G401.6 (cell line): ENCODE data around the gene ZNF512.

Source experiments
- FAIRE-seq: peaks from 2 replicates; lab custom pipeline; 2012; peaks lifted over from hg19 to GRCh38; lab: Jason Lieb, UNC

ZNF512 gene

DNA sequence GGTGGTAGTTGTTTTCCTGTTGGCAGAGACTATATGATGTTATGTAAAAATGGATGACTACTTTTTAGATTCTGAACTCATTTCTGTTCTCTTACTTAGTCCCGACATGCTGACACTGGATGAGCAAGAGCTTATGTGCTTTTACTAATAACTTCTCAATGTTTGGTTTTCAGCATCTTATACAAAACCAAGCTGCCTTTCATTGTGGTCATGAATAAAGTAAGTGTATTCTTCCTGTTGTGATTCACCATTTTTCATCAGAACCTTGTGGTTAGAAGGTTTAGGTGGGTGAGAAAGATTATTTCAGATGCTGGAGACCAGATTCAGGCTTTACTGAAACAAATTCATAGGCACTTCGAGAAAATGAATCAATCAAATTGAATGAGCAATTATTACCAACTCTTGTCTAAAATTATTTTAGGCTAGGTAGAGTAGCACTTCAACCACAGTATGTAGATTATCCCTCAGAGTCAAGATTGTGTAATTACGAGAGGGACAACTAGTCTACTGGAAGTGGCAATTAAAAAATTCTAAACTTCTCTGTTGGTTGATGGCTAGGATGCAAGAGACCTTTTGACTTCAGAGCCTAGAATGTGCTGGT is 55.3 kb downstream of the ZNF512 start:
- no peak for FAIRE-seq

DNA sequence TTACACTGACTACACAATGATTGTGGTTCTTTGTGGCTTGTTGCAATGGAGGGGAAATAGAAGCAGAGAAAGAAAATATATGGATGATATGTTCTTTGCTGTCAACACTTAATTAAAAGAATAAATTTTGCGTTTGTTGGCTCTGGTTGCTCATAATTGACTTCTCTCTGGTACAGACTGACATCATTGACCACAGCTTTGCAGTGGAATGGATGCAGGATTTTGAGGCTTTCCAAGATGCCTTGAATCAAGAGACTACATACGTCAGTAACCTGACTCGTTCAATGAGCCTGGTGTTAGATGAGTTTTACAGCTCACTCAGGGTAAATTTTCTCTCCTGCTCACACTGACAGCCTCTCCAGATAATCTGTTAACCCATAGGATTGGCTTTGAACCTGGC is 55.9 kb downstream of the ZNF512 start:
- FAIRE-seq = no peak

DNA sequence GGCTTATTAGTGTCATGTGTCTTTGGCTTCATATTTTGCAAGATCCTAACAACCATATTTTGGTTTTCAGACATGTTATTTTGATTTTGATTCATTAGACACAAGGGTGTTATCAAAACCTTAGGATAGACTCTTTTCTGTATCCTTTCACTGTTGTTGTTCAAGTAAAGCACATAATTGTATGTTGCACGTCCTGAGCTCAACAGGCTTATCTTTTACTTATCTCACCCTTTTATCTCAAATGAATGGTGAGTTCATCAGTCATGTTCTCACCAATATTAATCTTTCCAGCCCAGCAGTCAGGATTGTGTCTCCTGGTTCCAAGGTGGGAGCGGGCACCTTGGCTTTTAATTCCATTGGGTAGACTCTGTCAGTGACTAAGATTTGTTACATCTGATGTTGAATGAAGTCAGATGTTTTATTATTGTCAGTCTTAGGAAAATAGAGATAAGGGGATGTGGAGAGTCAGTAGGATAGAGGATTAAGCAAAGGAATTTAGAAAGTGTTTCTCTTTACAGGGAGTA is 57.9 kb downstream of the ZNF512 start:
- FAIRE-seq = no peak

DNA sequence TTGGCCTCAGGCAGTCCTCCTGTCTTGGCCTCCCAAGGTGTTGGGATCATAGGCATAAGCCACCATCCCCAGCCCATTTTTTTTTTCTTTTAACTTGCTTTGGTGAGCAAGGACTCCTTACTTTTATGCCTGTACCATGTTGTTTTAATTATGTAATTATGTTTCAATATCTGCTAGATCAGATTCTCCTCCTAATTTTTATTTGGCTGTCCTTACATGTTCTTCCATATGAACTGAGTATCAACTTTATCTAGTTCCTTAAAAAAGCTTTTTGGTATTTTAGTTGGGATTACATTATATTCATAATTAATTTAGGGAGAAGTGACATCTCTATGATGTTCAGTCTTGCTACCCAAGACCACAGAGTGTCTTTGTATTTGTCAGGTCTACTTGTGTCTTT is 62.4 kb downstream of the ZNF512 start:
- FAIRE-seq = no peak

DNA sequence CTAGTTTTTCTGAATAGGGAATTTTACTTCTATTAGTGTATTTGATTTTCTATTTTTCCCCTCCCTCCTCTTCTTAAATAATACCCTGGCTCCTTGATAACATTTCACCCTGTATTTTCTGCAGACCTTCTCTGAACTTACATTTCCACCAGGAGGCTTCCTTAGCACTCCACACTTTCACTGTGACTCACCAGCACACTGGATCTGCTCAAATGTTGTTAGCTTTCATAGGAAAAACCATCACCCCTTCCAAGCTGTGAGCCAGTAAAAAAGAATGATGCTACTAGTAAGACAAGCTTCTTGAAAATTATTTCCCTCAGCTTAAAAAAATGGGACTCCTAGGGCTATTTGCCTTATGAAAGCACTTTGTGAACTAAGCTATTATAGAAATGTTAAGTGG is 64.4 kb downstream of the ZNF512 start:
- no peak for FAIRE-seq

DNA sequence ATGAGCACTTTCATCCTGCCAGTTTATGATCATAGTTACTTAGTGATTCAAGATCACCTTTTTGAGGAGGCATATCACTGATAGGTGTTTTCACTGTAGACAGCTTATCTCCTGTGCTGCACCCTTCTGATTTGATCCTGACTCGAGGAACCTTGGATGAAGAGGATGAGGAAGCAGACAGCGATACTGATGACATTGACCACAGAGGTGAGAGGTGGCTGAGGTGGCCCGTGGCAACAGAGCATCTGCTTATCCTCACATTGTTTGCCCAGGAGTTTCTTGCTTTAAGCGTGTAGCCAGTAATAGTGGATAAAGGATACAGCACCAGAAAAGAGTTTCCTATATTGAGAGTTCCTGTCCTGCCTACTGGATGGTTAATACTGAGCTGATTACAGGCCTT is 64.9 kb downstream of the ZNF512 start:
- no peak for FAIRE-seq

DNA sequence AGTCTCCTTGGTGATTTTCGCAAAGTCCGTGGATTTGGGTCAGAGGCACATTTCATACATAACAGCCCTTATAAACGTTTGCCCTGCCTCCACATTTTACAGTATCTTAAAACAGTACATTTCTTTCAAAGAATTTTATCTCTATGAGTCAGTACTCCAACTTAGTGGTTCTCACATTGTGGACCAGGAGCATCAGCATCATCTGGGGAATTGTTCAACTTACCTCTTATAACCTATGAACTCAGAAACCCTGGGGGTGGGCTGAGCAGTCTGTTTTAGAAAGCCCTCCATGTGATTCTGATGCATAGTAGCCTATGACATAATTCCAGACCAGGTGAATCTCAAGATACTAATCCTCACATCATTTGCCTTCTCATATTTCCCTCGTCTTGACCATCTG is 68.2 kb downstream of the ZNF512 start:
- FAIRE-seq = no peak

DNA sequence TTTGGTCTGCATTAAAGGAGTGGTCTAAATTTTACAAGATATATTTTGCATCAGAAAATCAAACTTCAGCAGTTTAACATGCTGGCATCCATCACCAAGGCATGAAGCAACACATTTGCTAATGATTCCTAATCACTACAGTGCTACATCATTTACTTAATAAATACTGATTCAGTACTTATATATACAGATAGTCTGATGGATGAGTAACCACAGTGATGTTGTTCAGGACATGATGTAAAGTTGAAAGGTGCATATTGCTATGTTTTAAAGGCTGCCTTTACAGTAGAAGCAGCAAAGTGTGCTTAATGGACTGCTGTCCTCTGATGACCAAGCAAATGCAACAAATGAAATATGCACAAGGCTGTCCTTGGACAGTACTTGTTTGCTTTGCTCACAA is 69.5 kb downstream of the ZNF512 start:
- FAIRE-seq = no peak

DNA sequence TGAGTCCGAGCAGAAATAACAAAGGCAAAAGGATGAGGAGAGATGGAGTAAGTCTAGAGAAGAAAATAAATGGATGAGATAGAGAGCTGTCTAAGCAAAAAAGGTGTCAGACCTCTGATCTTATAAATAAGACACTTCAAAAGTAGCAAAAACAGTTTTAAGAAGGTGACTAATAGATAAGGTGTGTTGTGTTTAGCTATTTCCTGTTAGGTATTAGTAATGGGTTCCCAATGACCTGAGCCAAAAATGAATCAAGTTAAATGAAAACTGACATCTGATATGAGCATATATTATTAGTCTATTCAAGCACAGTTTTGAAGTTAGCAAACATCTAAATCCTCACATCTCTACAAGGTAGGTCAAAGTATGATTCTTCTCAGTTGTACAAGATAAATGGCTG is 69.9 kb downstream of the ZNF512 start:
- no peak for FAIRE-seq

DNA sequence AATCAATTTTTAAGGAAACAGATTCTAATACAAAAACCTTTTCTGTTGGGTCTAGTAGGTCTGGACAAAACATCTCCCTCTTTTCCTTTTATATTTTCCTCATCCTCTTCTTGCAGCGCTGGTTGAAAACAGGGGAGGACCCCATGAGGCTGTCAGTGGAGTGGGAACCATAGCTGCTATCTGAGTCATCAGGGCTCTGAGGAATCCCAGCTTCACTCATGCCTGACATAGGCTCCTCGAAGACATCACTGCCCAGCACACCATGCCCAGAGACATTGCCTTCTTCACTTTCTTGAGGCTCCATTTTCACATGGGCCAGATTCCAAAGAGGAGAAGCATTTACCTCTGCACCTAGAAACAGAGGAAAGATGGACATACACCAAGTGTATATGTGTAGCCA is 70.6 kb downstream of the ZNF512 start:
- no peak for FAIRE-seq

DNA sequence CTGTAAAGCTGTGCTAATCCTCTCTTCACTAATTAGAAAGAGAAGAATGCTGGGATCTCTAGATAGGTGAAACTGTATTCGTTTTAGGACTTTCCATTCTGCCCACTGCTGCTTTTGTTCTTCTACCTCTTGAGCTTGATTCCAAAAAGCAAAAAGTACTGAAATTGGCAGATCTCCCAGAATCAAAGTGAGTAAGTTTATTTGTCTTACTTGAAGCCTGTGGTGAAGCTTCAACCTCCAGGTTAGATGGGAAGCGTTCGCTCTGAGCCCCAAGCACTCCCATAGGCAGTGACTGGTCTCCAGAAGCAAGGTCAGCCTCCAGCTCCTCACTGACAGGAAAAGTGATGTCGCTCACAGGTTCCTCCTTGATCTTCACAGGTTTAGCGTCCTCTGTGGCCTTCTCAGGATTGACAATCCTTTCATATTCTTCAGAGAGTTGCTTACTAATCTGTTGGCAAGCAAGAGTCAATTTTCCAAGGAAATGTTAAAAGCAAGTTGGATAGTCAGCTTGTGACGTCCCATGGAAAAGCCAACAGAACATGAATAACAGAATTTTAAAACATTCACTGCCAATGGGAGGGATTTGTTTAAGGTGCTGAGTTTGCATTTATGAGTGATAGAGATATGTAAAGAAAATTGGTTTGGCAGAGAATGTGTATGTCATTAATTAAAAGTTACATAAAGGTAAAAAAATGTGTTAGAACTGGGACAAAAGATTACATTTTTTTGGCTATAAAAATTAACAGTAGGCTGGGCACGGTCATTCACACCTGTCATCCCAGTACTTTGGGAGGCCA is 72.5 kb downstream of the ZNF512 start:
- FAIRE-seq = no peak

DNA sequence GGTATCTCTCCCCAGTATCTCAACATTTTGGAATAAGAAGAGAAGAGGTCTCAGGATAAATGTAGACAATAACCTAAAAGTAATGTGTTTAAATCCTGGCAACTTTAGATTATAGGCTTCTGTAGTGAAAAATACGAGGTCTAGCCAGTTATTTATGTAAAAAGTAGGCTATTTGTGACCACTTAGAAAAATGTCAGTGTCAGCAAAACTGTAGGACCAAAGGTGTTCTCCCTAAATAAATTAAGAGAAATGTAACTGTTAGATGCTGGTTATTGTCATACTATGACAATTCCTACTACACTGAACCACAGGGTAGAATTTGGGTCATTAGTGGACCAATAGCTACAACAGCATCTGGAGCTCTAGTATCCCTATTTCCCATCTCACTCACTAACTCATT is 78.5 kb downstream of the ZNF512 start:
- FAIRE-seq = no peak

DNA sequence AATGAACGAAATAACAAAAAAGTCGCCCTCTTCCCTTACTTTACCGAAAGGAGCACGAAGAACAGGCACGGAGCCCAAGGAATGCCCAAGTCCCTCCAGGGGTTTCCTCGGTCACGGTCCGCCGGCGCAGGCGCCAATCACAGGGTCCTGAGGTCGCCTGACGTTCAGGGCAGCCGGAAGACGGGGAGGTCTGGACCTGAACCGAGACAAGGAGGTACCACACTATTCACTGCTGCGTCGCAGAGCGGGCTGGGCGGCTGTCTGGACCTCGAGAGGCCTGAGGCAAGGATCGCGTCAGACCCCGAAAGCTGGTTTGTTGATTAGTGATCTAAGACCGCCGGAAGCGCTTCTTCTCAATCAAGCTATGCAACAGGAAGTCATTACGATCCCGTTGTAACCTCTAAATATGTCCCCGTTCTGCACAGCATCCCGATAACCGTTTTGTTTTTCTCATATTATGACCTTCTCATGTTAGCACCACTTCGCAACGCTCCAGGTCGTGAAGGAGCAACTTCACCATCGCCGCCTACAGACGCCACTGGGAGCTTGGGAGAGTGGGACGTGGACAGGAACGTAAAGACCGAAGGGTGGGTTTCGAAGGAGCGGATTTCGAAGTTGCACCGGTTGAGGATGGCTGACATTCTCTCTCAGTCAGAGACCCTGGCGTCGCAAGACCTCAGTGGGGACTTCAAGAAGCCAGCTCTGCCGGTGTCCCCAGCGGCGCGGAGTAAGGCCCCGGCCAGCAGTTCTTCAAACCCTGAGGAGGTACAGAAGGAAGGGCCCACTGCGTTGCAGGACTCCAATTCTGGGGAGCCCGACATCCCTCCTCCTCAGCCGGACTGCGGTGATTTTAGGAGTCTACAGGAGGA is 80.7 kb downstream of the ZNF512 start, which contains the start of the genes SLC4A1AP and SUPT7L:
TSS of gene SLC4A1AP (plus strand) at position 605 of the 869 bp plus-strand sequence. CDS start at position 631, 26 bp downstream.
TSS of gene SUPT7L (minus strand) at position 330 of the 869 bp plus-strand sequence. CDS start 1,422 bp downstream, outside the sequence.
- FAIRE-seq = peak; percentile 58

DNA sequence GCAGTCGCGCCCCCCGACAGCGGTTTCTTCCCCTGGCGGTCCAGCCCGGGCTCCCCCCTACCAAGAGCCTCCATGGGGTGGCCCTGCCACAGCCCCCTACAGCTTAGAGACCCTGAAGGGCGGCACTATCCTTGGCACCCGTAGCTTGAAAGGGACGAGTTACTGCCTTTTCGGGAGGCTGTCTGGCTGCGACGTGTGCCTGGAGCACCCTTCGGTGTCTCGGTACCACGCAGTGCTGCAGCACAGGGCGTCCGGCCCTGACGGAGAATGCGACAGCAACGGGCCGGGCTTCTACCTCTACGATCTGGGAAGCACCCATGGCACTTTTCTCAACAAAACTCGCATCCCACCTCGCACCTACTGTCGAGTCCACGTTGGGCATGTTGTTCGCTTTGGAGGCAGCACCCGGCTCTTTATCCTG is 81.3 kb downstream of the ZNF512 start:
- FAIRE-seq = no peak

DNA sequence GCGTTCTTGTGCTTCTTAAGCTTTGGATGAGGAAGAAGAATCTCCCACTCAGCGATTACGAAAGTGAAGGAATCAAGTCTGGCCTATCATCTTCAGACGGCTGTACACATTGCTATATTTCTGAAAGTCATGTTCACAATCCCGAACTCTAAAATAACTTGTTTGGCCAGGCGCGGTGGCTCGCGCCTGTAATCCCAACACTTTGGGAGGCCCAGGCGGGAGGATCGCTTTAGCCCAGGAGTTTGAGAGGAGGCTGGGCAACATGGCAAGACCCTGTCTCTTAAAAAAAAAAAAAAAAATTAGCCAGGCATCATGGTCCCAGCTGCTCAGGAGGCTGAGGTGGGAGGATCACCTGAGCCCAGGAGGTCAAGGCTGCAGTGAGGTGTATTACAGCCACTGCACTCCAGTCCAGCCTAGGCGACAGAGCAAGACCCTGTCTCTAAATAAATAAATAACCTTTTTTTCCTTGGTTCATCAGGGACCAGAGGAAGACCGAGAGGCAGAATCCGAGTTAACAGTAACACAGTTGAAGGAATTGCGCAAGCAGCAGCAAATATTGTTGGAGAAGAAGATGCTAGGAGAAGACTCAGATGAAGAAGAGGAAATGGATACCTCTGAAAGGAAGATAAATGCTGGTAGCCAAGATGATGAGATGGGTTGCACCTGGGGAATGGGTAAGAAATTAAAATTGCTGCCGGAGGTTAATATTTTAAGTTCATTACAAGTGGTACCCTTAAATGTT is 82.0 kb downstream of the ZNF512 start:
- FAIRE-seq = no peak

DNA sequence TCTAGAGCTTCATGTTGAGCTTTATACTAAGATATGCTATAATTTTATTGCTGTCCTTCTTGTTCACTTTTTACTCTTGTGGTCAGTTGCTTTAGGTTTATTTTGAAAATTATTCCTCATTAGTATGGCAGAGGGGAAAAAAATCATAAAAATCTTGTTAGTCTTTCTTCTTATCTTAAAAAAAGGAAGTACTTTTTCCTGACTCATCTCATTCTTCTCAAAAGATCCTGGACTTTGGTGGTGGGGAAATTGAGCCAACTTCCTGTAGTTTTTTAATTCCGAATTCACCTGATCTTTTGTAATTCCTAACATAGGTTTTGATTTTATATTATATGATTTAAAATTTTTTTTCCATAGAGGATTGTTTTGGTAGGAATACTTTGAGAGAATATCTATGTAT is 84.6 kb downstream of the ZNF512 start:
- no peak for FAIRE-seq

DNA sequence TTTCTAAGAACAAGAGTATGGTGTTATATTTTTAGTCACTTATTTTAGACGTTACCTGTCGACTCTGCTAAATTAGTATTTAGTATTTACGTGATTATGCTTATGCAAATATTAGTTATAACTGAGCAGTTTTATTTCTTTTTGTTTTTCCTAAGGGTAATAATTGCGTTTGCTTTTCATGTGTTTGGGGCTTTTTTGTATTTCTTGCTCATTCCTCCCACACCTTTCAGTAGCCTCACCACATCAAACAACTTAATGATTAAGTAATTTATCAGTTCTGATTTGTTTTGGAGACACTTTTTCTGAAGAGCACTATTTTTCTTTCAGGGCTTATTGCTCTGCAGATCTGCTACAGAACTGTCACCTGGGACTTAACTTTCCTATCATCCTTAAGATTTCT is 88.4 kb downstream of the ZNF512 start:
- no peak for FAIRE-seq
